Lower leg skin (tissue), 3 donors: ENCODE data around the gene TMEM41A.

Source experiments
- CTCF ChIP-seq, 3 donors: fragments of 450-650 bp; IDR thresholded peaks; one replicate each; pipeline ENCODE4 v1.5.1; 2016; ENCODE audit warnings: antibody characterized with exemption in 3 of 3, mild to moderate bottlenecking in 3 of 3, moderate library complexity in 2 of 3
- POLR2A ChIP-seq, 2 donors: fragments of 450-650 bp; IDR thresholded peaks; one replicate each; pipeline ENCODE4 v1.6.1; 2016 to 2017; ENCODE audit warnings: antibody characterized with exemption in 2 of 2, mild to moderate bottlenecking in 1 of 2, moderate library complexity in 1 of 2

GRCh38 chr3:185448107-185448506, 50.7 kb downstream of the TMEM41A start:
- TF ChIP-seq CTCF (IDR thresholded peaks at IDR 0.05) = no peak
- TF ChIP-seq POLR2A (IDR thresholded peaks at IDR 0.05) = no peak
